Endothelial cell of umbilical vein (primary cell): ENCODE measurements around the gene DNAJC6. TPM values are rescaled to one million over a fixed set of nuclear protein-coding genes. Genes with fewer than 3 reads are reported as not detected.

Experiments used
- BruUV-seq: library from RNA; stranded (reverse); fragments of 400-500 nt; replicated peaks from 2 replicates; lab custom pipeline; 2021; lab: Mats Ljungman, UMichigan
- CTCF ChIA-PET: fragments of 300-600, 350-600 bp; sonication (Branson Sonifier 250); formaldehyde crosslinking; loops from one replicate; lab custom pipeline; 2021; ENCODE audit warnings: antibody characterized with exemption, inconsistent platforms; lab: Charles Lee
- POLR2A ChIA-PET: fragments of 300-600, 350-600 bp; sonication (Branson Sonifier 250); formaldehyde crosslinking; loops from one replicate; lab custom pipeline; 2021; ENCODE audit warnings: antibody characterized with exemption, inconsistent platforms; lab: Charles Lee
- DNase-seq: peaks from one replicate; pipeline ENCODE4 v3.0.0-alpha.2; 2011; ENCODE audit warnings: low read depth, low spot score
- FAIRE-seq: peaks from 2 replicates; lab custom pipeline; 2011; peaks lifted over from hg19 to GRCh38; lab: Jason Lieb, UNC
- H2AFZ ChIP-seq: 2 replicates; pipeline ENCODE4 v1.6.0; 2012; ENCODE audit warnings: low read depth, low read length, control low read depth, inconsistent platforms
- H3K27ac ChIP-seq: 2 replicates; pipeline ENCODE4 v1.5.1; 2011; ENCODE audit warnings: low read depth, mild to moderate bottlenecking, control low read depth, low read length, moderate library complexity; ENCODE audit not compliant: insufficient read depth
- H3K27me3 ChIP-seq, 2 experiments: 2 replicates each; pipeline versions ENCODE4 v1.6.0 to v1.6.1; 2011; ENCODE audit warnings: low read length in 2 of 2, mixed read lengths in 1 of 2; ENCODE audit not compliant: control insufficient read depth in 2 of 2, insufficient read depth in 2 of 2
- H3K36me3 ChIP-seq, 2 experiments: 2 replicates in 1 of 2; 3 replicates in 1 of 2; pipeline ENCODE4 v1.5.1; 2011; ENCODE audit warnings: low read length in 2 of 2, mild to moderate bottlenecking in 1 of 2, moderate library complexity in 1 of 2; ENCODE audit not compliant: control insufficient read depth in 2 of 2, insufficient read depth in 2 of 2; ENCODE audit errors: extremely low read depth in 1 of 2
- H3K4me1 ChIP-seq: 3 replicates; pipeline ENCODE4 v1.5.1; 2011; ENCODE audit warnings: mild to moderate bottlenecking, low read length; ENCODE audit not compliant: control insufficient read depth, insufficient read depth; ENCODE audit errors: extremely low read depth
- H3K4me2 ChIP-seq: 2 replicates; pipeline ENCODE4 v1.6.1; 2011; ENCODE audit warnings: low read length, control low read depth, mixed read lengths; ENCODE audit not compliant: insufficient read depth
- H3K4me3 ChIP-seq, 3 experiments: fragments of 200-600 bp in 1 of 3; sonication (generic), shearing (Covaris generic) in 1 of 3; replicated peaks in 1 of 3; 2 replicates each; pipeline ENCODE4 v1.5.1; 2011 to 2016; ENCODE audit warnings: control low read depth in 3 of 3, low read length in 3 of 3, mild to moderate bottlenecking in 2 of 3, inconsistent platforms in 1 of 3, low read depth in 1 of 3, moderate library complexity in 1 of 3; ENCODE audit not compliant: insufficient read depth in 1 of 3
- H3K79me2 ChIP-seq: 2 replicates; pipeline ENCODE4 v1.6.0; 2012; ENCODE audit warnings: low read length, inconsistent platforms; ENCODE audit not compliant: control insufficient read depth, insufficient read depth
- H3K9ac ChIP-seq: replicated peaks from 2 replicates; pipeline ENCODE3; 2011; ENCODE audit warnings: low read length, control low read depth; ENCODE audit not compliant: insufficient read depth; ENCODE audit errors: extremely low read depth
- H3K9me1 ChIP-seq: replicated peaks from 3 replicates; pipeline ENCODE4 v1.6.0; 2011; ENCODE audit warnings: mild to moderate bottlenecking, low read length; ENCODE audit not compliant: control insufficient read depth, insufficient read depth; ENCODE audit errors: extremely low read depth
- H3K9me3 ChIP-seq: replicated peaks from 2 replicates; pipeline ENCODE4 v1.5.1; 2012; ENCODE audit warnings: low read length, inconsistent platforms; ENCODE audit not compliant: control insufficient read depth, insufficient read depth
- H4K20me1 ChIP-seq: replicated peaks from 2 replicates; pipeline ENCODE3; 2011; ENCODE audit warnings: mild to moderate bottlenecking, low read length; ENCODE audit not compliant: control insufficient read depth, insufficient read depth; ENCODE audit errors: extremely low read depth
- CTCF ChIP-seq, 2 donors: IDR thresholded peaks; 1 replicate in 1 of 2; 2 replicates in 1 of 2; pipeline ENCODE4 v1.5.1; 2011; ENCODE audit warnings: low read length in 2 of 2, mild to moderate bottlenecking in 2 of 2, moderate library complexity in 2 of 2, control low read depth in 1 of 2, inconsistent platforms in 1 of 2, low read depth in 1 of 2; ENCODE audit not compliant: insufficient read depth in 1 of 2; ENCODE audit errors: extremely low read depth in 1 of 2
- EZH2 ChIP-seq: IDR thresholded peaks from 2 replicates; pipeline ENCODE4 v1.6.1; 2012; ENCODE audit warnings: borderline replicate concordance, low read depth, mild to moderate bottlenecking, moderate library complexity, low read length, inconsistent platforms; ENCODE audit not compliant: severe bottlenecking
- FOS ChIP-seq: IDR thresholded peaks from 2 replicates; pipeline ENCODE4 v1.6.1; 2011; ENCODE audit warnings: mild to moderate bottlenecking, low read length, moderate library complexity, borderline replicate concordance; ENCODE audit not compliant: insufficient read depth
- GATA2 ChIP-seq: IDR thresholded peaks from 2 replicates; pipeline ENCODE4 v1.7.0; 2011; ENCODE audit warnings: low read depth, mild to moderate bottlenecking, moderate library complexity, mixed read lengths, low read length; ENCODE audit not compliant: insufficient read length, insufficient read depth
- JUN ChIP-seq: IDR thresholded peaks from 2 replicates; pipeline ENCODE4 v1.6.1; 2011; ENCODE audit warnings: borderline replicate concordance, low read depth; ENCODE audit not compliant: insufficient read length, insufficient read depth
- MAX ChIP-seq: IDR thresholded peaks from 2 replicates; pipeline ENCODE4 v1.6.1; 2011; ENCODE audit not compliant: insufficient read depth, insufficient read length
- MYC ChIP-seq: IDR thresholded peaks from one replicate; pipeline ENCODE4 v1.6.1; 2011; ENCODE audit warnings: mild to moderate bottlenecking, low read depth, low read length
- POLR2A ChIP-seq: IDR thresholded peaks from 2 replicates; pipeline ENCODE4 v1.6.1; 2012; ENCODE audit warnings: low read depth, mild to moderate bottlenecking, control low read depth, low read length
- POLR2AphosphoS5 ChIP-seq: IDR thresholded peaks from 2 replicates; pipeline ENCODE4 v1.6.1; 2012; ENCODE audit warnings: low read depth, mild to moderate bottlenecking, control low read depth, low read length, moderate library complexity; ENCODE audit not compliant: insufficient read depth
- dilution Hi-C: fragments of 300-500 bp; cut with MboI; formaldehyde crosslinking; loops from one replicate; pipeline ENCODE4 v1.15.0; 2019; ENCODE audit warnings: low sequenced_read_pairs; ENCODE audit not compliant: extremely low pct_ligation_motif_present
- intact Hi-C: fragments of 100-400 bp; cut with micrococcal nuclease; formaldehyde crosslinking; loops from one replicate; pipeline ENCODE4 v1.10.0; 2022
- polyA plus RNA-seq, 4 experiments: library from polyadenylated mRNA; depleted of rRNA in 3 of 4; stranded (reverse) in 3 of 4; unstranded in 1 of 4; fragments of >200 nt; gene quantifications; 2 replicates each; pipeline versions ENCODE4 v1.2.1 to v1.2.3, GENCODE V29; 2011 to 2012; ENCODE audit warnings: missing spikeins in 1 of 4
- total RNA-seq: library from RNA; stranded (reverse); gene quantifications from 2 replicates; pipeline ENCODE4 v1.2.3, GENCODE V29; 2021

DNAJC6 gene
- total and polyA plus RNA-seq, 2 donors (not counting 3 experiments of a cell fraction or from before 2014, with no cell fraction given): 2.3 to 4.9 TPM

DNA sequence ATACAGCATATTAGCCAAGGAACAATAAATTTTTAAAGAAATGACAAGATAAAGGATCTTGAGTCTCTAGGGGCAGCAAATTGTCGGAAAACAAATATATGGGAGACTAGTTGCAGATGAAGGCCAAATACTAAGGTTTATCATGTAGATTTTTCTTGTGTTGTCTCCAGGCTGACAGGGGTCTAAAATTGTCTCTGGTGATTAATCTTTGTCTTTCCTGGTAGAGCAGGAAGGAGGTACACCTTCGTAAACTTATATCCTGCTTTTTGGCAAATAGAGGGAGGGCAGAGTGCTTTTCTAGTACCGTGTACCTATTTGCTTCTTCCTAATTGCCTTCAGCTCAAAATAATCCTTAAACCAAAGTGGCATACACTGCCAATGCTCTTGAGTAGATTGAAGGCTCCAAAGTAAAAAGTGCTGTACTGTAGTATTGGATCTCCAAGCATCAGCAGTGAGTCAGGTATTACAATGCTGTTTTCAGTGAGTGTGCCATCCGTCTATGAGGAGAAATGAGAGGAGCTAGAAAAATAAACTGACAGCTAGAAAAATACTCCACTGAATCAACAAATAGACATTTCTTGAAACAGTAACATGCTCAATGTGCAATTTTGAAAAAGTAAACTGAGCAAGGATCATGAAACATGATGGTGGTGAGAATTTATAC is 109.3 kb downstream of the DNAJC6 start:
- H3K4me2 ChIP-seq: no peak overlapping the region
- peaks cover 20% of the 10 kb centered on the region for H3K79me2 ChIP-seq
- H3K4me3 ChIP-seq: no peak overlapping the region
- ChIA-PET POLR2A (no interaction called here), CTCF (interaction anchor here (0.9 to 3.2 kb wide), 7 partner anchors 8 to 269 kb away, joined by 3 to 31 read pairs (median 7); no protein-coding TSS in a partner anchor)
- no peak overlapping the region for H3K27ac ChIP-seq
- FAIRE-seq (no peak), DNase-seq (no peak)
- BruUV-seq: no TSS peak
- TF ChIP-seq POLR2A (no peak), MAX (no peak), MYC (no peak), EZH2 (no peak), GATA2 (no peak), CTCF (IDR thresholded peaks at IDR 0.05; ENCODE audit: extremely low read depth in 1 of 2, insufficient read depth in 1 of 2, low read depth in 1 of 2, low read length in 2 of 2) (no peak), POLR2AphosphoS5 (no peak), JUN (no peak), FOS (no peak)
- no peak overlapping the region for H3K9ac ChIP-seq
- H4K20me1 ChIP-seq: no peaks in the 10 kb centered on the region
- no peaks in the 10 kb centered on the region for H3K9me3 ChIP-seq
- H3K27me3 ChIP-seq: no peaks in the 10 kb centered on the region
- dilution Hi-C loops: no loop called here
- H3K4me1 ChIP-seq: peaks cover 24% of the 10 kb centered on the region
- H3K9me1 ChIP-seq: no peaks in the 10 kb centered on the region
- no peaks in the 10 kb centered on the region for H3K36me3 ChIP-seq
- no peak overlapping the region for H2AFZ ChIP-seq
- intact Hi-C loops: no loop called here
